Astrocyte of the spinal cord (primary cell): ENCODE results near the gene TACC3.

Experiments
- DNase-seq: peaks from one replicate; pipeline ENCODE4 v3.0.0; 2011; ENCODE audit warnings: low read depth, low spot score
- H3K4me3 ChIP-seq: 2 replicates; pipeline ENCODE4 v1.5.1; 2011; ENCODE audit warnings: low read depth, mild to moderate bottlenecking, low read length, moderate library complexity
- CTCF ChIP-seq: IDR thresholded peaks from 2 replicates; pipeline ENCODE4 v1.5.1; 2012; ENCODE audit warnings: low read depth, mild to moderate bottlenecking, low read length, inconsistent platforms
- in situ Hi-C: cut with HindIII; loops from 2 replicates; pipeline ENCODE4 v1.10.0; 2017; ENCODE audit warnings: low sequenced_read_pairs

Gene TACC3

GRCh38 chr4:1678244-1678643, 43.1 kb upstream of the TACC3 start:
- TF ChIP-seq CTCF, result no peak
- in situ Hi-C loops, result no loop called here
- DNase-seq, result no peak
- no peak overlapping the region for H3K4me3 ChIP-seq

- DNase-seq, result no peak
Measured at GRCh38 chr4:1682860-1683259, 38.5 kb upstream of the TACC3 start.

GRCh38 chr4:1683261-1683735, 38.0 kb upstream of the TACC3 start:
- peak overlapping the region; percentile 50 for H3K4me3 ChIP-seq
- TF ChIP-seq CTCF, result no peak
- DNase-seq, result peak; percentile 82
- in situ Hi-C loops, result no loop called here

More at GRCh38 chr4:1682860-1683259, 38.5 kb upstream of the TACC3 start:
- in situ Hi-C loops, result no loop called here
- TF ChIP-seq CTCF, result no peak
- H3K4me3 ChIP-seq, result peak overlapping the region; percentile 50

DNA sequence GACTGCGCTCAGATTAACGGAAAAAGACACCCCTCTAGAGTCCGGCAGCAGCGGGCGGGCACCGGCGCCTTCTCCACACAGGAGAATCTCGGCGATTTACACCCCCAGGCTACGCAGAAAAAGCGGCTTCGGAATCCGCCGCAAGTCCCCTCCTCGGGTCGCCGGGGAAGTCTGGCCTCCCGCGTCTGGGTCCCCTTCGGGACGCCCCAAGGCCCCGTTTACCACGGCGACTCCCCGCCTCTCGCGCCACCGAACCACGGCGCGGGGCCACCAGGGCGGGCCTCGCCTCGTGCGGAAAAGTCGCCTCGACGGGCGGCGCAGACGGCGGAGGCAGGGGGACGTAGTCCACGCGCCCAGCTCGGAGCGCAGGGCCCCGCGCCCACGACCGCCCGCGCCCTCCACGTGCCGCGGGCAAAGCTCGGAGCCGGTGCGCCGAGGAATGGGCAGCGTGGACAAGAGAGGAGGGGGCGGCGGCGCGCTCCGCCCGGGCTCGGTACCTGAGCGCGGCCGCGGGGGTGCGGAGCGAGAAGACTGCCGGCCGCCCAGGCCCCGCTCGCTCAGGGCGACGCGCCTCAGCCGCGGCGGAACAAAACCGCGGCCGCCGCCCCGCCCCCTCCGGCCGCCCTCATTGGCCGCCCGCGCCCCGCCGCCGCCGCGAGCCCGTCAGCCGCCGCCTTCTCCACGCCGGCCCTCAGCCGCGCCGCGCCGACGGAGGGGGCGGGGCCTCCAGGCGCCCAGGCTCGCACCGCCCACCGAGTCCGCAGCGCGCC, 37.4 kb upstream of the TACC3 start, which contains the start of gene FAM53A:
Gene FAM53A, minus strand, starts transcription at position 578 of the 770 bp plus-strand sequence. CDS start 15,572 bp downstream, outside the sequence.
- TF ChIP-seq CTCF, result no peak
- in situ Hi-C loops, result no loop called here
- DNase-seq, result peak; percentile 80
- peak within 1 kb of the TSS; percentile 50 for H3K4me3 ChIP-seq

- no peak for TF ChIP-seq CTCF
Measured at GRCh38 chr4:1684506-1685234, 36.7 kb upstream of the TACC3 start.

GRCh38 chr4:1685235-1686150, 35.8 kb upstream of the TACC3 start:
- no peak for DNase-seq
- in situ Hi-C loops, result no loop called here
- no peak overlapping the region for H3K4me3 ChIP-seq
- no peak for TF ChIP-seq CTCF

More at GRCh38 chr4:1684506-1685234, 36.7 kb upstream of the TACC3 start:
- DNase-seq, result no peak
- peak overlapping the region; percentile 34 for H3K4me3 ChIP-seq
- in situ Hi-C loops, result no loop called here
